T follicular helper cell (primary cell): Measurements from ENCODE around the gene USP48.
A peak's percentile ranks its signal among the peaks of the same experiment; 100 is the strongest.

Experiments
- DNase-seq: peaks from one replicate; pipeline ENCODE4 v3.0.0-alpha.2; 2020; ENCODE audit warnings: low read depth

The USP48 gene

DNA sequence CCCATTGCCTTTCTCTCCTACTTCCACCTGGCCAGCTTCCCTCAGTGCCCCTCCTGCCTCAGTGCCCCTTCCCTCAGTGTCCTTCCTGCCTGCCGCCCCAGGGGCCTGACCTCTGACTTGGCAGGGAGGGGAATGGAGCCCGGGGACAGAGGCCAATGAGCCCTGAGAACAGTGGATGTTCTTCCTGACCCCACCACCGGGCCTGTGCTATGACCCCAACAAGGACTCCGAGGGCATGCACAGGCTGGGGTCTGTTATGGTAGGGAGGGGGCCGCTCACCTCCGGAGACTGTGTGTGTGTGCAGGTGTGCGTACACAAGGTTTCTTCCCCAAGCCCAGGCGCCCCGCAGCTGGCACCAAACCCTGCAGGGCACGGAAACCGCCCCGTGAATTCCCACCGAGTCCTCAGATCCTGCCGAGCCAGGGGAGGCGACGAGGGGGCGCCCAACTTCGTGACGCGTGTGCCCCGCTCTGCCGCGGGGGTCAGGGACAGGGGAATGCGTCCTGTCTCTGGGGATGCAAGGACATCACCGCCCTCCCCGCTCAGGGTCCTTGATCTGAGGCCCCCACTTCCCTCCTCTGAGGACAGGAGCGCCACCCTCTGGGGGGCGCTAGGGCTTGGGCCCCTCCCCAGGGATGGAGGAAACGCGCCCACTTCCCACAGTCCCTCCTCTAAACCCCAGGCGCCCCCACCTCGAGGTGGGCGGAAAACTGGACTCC lies 114.6 kb downstream of the USP48 start:
- DNase-seq = no peak

DNA sequence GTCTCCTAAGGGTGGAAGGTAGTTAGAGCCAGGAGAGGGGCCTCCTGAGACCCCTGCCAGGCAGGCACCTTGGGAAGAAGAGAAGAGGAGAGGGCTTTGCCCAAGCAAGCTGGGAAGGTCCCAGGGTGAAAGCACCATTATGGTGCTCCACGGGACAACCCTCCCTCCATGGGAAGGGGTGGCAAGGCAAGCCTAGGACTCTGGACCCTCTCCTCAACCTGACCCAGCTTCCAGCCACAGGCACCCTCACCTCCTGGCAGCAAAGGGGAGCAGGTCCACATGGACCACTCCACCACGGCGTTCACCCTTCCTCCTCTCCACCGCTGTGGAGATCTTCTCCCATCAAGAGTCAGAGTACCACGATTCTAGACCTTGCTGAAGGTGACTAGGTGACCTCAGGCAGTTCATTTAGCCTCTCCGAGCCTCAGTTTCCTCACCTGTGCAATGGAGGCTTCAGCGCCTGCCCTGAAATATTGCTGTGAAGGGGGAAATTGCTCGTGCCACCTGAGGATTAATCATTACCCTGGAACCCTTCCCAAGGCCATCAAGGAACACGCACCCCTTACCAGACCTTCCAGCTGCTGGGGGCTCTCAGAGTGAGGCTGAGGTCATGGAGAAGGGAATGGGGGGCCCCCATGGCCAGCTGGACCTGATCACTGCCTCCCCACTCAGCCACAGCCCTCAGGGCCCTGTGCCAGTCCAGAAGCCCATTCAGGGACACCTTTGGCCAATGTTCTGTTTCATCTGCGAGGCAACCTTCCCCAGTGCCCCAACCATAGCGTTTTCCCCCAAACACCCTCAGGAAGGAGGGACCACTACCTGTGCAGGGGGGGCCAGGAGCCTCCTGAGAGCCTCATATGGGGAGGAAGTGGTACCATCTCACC lies 115.4 kb downstream of the USP48 start:
- no peak for DNase-seq

DNA sequence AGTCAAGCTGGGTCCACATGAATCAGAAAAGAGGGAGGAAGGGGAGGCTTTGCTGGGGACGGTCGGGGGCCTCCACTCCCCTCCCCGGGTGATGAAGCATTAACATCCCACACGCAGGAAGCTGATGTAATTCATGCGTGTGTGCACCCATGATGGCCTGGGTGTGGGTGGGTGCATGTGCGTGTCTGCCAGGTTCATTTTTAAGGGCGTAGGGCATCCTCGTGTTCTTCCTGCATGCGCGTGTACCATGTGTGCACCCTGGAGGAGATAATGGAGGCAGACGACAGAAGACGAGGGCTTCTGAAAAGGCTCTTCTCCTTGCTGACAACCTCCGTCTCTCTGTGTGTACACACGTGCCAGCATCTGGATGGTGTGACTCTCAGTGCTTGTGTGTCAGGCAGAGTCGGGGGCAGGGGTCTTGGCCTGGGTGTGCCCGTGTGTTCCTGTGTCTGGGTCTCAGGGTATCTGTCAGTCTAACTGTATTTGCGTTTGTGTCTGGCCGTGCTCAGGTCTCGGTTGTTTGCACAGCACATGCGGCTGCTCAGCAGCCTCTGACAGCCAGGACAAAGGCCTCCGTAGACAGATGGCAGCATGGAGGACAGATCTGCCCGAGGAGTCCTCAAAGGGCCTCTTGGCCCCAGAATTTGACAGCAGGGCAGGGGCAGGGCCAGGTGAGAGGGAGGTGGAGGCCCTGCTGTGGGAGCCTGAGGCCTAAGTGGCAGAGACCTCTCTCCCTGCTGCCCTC lies 116.2 kb downstream of the USP48 start:
- DNase-seq = no peak

DNA sequence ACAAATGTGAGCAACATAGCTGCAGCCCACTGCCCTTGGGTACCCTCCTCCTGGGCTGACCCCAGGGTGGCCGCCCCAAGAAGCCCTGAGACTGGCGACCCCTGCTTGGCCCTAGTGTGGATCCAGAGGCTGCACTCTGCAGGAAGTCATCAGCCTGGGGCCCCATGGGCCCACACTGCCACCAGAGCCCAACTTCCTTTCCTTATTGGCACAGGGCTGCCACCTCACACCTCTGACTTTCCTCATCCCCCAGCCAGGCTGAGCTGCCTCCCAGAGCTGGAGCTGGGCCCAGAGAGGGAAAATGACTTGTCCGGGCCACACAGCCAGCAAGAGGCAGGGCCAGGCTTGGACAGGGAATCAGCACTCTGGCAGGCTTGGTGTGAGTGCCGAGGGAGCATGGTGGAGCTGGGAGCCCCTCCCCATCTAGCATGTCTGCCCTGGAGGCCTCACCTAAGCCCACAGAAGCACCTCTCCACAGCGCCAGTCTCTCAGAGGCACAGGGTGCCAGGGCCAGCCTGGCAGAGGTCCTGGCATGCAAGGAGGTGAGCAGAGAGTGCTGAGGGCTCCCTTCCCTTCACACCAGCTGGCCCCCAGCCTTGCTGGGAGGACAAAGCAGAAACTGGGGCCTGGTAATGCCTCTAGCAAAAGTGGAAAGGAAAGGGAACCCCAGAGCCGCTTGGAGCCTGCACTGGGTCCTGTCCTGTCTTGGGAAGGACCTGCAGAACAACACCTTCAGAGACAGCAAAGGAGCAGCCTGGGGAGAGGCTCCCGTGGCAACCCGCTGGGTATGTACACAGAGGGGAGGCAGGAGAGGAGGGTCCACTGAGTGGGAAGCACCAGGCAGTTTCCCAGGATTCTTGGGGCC lies 117.0 kb downstream of the USP48 start:
- no peak for DNase-seq

DNA sequence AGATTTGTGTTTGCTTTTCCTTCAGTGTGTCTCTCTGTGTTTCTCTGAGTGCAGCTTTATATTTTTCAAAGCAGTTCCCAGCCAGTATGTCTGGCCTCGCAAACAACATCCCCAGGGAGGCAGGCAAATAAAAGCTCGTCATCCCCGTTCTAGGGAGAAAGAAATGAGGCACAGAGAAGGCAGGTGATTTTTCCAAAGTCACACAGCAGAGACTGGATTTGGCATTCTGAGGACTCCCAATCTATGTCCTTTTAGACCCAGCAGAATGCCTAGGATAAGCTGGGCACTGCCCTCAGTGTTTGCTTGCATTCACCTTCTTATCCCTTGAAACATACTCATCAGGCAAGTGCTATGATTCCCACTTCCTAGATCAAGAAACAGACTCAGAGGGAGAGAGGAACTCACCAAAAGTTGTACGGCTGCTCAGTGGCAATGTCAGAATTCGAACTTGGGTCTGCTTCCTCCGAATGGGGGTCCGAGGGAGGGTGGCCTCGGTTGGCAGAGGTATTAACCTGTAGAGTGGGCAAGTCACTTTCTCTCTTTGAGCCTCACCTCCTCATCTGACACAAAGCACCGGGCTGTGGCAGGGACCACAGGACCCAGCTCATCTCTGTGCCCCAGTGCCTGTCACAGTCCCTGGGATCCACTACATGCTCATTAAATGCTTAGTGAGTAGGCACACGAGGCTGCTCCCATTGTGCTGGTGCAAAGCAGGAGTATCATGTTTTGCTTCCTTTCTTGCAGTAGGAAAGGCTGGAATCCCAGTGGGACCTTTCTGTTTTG lies 118.0 kb downstream of the USP48 start:
- DNase-seq = no peak

DNA sequence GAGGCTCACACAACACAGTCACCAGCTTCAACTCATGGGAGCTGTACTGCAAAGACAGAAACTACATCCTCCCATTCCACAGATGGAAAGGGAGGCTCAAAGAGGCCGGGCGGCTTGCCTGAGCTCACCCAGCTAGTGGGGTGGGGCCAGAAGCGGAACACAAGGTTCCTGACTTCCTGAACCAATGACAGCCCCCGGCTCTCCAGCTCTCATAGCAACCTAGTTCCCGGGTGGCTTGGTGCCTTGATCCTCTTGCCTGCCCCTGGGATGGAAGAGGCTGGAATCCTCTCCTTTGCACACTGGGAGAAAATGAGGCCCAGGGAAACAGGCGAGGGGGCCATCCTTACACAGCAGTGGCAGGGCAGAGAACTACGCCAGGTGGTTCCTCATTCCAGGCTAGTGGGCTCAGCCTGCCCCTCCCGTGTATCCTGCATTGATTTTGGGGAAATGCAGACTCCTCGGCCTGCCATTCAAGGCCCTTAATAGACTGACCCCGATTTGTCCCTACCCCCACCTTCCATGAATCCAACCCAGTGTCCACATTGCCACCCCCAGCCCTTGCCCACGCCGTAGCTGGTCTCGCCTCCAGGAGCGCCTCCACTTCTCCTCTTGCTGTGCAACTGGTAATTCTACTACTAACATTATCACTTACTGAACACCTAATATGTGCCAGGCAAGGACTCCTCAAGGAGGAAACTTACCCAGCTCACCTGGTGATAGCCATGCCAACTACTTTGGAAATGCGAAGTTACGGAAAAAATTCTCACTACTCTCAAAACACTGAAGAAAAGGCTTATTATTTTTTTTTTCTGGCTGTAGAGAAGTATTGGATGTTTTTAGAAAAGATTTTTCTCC lies 118.8 kb downstream of the USP48 start:
- DNase-seq = no peak

DNA sequence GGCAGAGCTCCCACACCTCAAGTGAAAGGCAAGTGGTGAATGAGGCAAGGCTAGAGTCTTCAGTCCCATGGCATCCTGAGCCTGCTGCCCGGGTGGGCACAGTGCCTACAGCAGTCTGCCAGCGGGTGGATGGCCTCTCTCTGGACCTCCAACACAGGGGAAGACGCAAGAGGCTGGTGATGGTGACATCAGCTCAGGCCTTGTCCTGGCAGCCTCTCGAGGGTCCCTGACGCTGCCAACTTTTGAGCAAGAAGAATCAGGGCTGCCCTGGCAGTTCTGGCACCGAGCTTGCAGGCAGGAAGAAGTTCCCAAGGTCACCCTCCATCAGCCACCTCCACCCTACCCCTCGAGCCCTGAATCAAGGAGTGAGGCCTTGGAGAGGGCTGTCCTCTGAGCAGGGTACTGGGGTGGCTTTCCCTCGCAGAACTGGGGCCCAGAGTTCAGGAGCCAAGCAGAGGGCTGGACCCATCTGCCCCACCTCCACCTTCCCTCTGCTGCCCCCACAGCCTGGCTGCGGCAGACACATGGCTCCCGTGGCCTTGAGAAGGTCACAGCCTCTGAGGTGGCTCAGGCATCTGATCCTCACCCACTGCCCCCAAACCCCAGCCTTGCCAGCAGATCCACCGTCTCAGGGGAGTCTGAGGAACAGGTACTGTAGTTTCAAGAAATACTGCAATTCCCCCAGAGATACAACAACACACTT lies 119.5 kb downstream of the USP48 start:
- no peak for DNase-seq

DNA sequence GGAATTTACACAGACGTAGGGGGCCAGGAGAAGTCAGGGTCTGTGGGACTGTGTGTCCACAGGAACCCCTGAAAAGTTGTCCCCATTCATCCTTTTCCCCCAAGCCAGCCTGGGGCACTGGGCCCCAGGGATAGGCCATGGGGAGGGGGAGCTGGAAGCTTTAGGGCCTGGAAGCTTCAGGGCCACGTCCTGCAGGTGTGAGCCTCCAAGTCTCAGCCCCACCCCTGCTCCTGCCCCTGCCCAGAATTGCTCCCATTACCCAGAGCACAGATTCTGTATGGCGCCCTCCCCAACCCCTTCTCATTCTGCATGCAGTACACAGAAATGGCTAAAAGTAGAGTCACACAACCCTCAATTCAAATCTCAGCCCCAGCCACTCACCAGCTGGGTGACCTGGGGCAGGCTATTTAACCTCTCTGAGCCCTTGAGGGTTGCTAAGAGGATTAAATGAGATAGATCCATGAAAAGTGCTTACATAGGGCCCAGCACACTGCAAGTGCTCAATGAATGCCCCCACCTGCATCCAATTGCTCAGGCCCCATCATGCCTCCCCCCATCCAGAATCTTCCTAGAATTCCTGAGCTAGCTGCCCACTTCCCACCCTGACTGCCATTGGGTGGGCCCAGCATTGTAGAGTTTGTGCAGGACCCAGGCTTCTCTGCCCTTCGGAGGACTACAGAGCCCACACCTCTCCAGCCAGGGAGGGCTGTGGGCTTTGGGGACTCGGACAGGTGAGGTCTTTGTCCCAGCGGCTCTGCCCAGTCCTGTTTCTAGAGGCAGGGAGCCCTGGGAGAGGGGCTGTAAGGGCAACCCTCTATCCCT lies 120.3 kb downstream of the USP48 start:
- DNase-seq = no peak

DNA sequence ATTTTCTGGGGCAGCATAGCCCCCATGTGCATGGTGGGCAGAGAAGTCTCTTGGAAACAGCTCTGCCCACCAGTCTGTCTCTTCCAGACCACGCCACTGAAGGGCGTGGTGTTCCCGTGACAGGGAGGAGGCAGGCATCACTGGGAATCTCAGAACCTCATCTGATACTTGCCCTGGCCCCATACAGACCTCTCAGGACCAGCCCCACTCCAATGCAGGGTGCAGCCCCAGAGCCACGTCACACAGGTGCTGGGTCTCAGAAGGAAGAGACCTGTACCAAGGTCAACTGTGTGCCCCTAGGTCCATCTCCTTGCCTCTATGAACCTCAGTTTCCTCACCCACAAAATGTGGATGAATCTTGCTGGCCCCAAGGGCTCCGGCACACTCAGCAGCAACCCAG lies 121.1 kb downstream of the USP48 start:
- DNase-seq = no peak

DNA sequence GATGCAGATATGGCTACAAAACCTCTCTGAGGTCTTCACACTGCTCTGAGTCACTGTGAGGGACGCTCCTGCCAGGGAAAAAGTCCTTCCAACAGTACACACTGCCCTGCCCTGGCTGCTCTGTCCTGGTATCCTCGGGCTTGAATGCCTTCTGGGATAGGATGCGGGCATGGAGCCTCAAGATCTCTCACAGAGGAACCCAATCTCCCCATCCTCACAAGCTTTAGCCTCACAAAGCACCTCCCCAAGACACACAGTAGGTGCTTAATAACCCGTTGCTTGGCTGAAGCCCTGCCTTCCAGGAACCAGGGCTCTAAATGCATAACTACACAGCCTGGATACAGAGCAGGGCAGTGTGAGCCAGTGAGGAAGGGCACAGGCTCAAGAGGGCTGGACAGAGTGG lies 123.0 kb downstream of the USP48 start:
- no peak for DNase-seq

DNA sequence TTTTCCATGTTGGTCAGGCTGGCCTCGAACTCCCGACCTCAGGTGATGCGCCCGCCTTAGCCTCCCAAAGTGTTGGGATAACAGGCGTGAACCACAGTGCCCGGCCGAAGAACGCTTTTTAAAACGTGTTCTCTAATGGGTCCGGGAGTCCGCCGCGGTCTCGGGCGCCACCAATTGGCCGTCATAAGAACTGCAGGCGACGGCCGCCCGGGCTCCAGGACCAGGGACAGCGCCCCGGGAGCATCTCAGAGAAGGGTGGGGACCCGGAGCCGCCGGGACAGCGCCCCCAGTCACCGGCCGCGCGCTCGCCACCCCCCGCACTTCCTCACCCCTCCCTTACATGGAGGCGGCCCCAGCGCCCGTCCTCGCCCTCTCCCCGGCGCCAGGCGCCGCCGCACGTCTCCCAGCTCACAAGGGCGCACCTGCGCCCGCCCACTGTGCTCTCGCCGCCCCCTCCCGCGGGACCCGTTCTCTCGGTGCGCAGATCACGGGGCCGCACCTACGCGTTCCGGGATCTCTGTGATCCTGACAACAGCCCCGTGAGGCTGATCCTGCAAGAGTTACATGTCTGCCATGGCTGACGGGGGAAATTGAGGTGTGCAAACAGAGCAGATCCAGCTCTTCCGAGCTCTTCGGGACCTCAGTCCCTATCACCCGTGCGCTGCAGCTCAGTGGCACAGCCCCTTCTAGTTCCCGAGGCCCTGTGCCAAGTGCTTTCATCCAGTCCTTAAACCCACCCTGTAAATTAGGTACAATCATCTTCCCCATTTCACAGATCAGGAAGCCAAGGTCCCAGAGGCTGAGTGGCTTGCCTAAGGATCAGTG lies 123.6 kb downstream of the USP48 start:
- DNase-seq = peak; percentile 72

DNA sequence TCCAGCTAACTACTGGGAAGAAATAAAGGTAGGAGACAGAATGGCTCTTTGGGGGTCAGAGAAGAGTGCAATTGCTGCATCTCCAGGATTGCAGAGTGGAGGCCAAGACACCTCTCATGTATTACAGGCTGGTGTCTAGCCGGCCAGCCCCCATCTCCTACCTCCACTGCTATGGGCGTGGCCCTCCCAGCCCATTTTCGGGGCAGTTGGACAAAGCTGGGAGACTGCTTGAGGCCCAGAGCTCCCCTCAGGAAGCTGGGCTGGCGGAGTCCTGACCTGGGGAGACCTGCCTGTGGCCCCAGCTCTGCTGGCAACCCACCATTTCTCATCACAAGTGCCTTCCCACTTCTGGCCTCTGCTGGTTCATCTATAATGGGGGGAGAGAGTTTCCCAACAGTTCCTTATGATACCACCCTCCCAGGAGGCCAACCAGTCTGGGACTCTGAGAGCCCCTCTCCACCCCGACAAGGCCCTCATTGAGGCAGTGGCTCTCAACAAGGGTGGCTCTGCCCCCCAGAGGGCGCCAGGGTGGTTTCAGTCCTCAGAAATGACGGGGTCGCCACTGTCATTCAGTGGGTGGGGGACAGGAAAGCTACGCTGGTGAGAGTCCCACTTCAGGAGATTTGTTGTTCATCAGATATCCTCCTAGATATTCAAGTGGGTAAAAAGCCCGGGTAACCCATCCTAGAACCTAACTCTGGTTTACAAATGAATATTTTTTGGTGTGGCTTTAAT lies 125.3 kb downstream of the USP48 start:
- DNase-seq = no peak

DNA sequence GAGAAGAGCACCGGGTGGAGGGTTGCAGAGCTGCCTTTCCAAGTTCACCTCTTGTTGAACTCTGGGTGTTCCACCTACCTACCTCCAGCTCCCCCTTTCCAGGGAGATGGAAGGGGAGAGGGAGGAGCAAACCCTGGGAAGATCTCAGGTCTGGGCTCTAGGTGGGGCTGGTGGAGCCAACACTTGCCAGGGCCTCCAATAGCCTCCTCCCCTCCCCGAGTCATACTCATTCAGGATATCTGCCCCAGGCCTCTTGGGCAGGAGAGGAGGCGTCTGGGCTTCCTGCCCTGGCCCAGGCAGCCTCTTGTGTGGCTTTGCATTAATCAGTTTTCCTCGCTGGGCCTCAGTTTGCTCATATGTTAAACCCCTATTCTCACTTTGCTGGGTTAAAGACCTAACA lies 127.2 kb downstream of the USP48 start:
- DNase-seq = no peak

DNA sequence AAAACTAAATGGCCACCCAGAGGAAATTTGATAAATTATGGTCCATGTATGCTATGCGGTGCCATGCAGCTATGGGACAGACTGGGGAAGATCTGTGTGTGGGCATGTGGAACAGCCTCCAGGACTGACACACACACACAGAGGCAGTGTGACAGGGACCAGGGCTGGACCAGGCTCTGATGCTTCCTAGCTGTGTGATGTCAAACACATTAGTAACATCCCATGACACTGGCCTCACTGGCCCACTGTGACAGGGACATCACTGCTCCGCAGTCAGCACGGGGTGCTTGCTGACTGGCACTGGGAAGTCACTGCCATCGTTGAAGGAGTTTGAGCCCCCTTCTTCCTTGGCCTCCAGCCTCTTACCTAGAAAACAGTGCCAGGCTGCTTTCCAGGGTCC lies 127.7 kb downstream of the USP48 start:
- no peak for DNase-seq

DNA sequence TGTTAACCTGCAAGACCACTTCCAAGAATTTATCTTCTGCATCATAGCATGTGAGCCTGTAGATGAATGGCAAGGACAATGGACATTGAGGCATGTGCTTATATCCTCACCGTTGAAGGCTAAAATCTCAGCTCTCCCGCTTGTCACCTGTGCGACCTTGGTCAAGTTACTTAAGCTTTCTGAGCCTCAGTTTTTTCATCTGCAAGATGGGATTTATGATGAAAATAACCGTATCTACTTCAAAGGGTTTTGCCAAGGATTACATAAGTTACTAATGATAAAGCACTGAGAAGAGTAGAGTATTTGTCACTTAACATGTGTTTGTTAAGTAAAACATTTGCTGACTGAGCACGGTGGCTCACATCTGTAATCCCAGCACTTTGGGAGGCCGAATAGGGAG lies 128.7 kb downstream of the USP48 start:
- no peak for DNase-seq

DNA sequence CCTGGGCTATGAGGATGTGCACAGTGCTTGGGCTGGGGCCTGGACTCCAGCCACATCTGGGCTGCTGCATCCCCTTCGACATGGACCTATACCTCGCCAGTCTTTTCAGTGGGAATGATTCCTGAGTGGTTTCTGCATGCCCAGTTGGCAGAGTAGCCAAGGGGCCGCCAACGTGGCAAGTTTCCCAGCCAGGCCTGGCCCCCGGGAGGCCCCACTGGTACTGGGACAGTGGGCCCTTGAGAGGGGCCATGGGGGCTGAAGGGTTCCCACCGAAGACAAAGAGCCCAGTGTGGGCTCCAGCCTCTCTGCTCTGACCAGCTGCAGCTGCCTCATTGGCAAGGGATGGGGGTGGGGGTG lies 129.2 kb downstream of the USP48 start:
- no peak for DNase-seq
